Natural killer cell (primary cell): ENCODE data around the gene SLC25A21. TPM values are rescaled to one million over a fixed set of nuclear protein-coding genes. Genes with fewer than 3 reads are reported as not detected.

Experiments
- ATAC-seq, 3 donors: fragments of 150-1000 bp in 2 of 3; fragments of 200-7000 bp in 1 of 3; cut with Tn5 transposase; 1 replicate in 1 of 3; 2 replicates in 2 of 3; pipeline ENCODE4 v1.10.0; 2021; ENCODE audit warnings: mild to moderate bottlenecking in 2 of 3, moderate library complexity in 2 of 3
- DNase-seq, 2 donors: peaks; one replicate each; pipeline versions ENCODE4 v3.0.0 to v3.0.0-alpha.2; 2013 to 2021; ENCODE audit warnings: mixed read lengths in 1 of 2
- H3K27ac ChIP-seq: one replicate; pipeline ENCODE4 v1.5.1; 2013; ENCODE audit warnings: mild to moderate bottlenecking, low read length
- H3K27me3 ChIP-seq: one replicate; pipeline ENCODE4 v1.6.1; 2013; ENCODE audit warnings: low read length; ENCODE audit not compliant: control insufficient read depth, insufficient read depth
- H3K36me3 ChIP-seq: one replicate; pipeline ENCODE4 v1.6.1; 2013; ENCODE audit warnings: low read length; ENCODE audit not compliant: control insufficient read depth, insufficient read depth
- H3K4me1 ChIP-seq: one replicate; pipeline ENCODE4 v1.6.1; 2013; ENCODE audit warnings: low read length; ENCODE audit not compliant: control insufficient read depth, insufficient read depth
- H3K4me3 ChIP-seq: one replicate; pipeline ENCODE4 v1.5.1; 2013; ENCODE audit warnings: low read length
- H3K9me3 ChIP-seq: one replicate; pipeline ENCODE4 v1.6.1; 2013; ENCODE audit warnings: low read length; ENCODE audit not compliant: control insufficient read depth, insufficient read depth
- H3K27ac Mint-ChIP-seq, 2 donors: one replicate each; pipeline ENCODE4 v1.8.0; 2022; ENCODE audit warnings: mild to moderate bottlenecking in 2 of 2, mixed read lengths in 2 of 2, moderate library complexity in 1 of 2
- H3K27me3 Mint-ChIP-seq, 2 donors: one replicate each; pipeline ENCODE4 v1.8.0; 2022; ENCODE audit warnings: low read depth in 2 of 2, mixed read lengths in 2 of 2
- H3K36me3 Mint-ChIP-seq: one replicate; pipeline ENCODE4 v1.8.0; 2022; ENCODE audit warnings: mixed read lengths
- H3K4me1 Mint-ChIP-seq, 2 donors: one replicate each; pipeline ENCODE4 v1.8.0; 2022; ENCODE audit warnings: mixed read lengths in 2 of 2
- H3K4me3 Mint-ChIP-seq: one replicate; pipeline ENCODE4 v1.8.0; 2022; ENCODE audit warnings: mild to moderate bottlenecking, moderate library complexity, mixed read lengths
- H3K9me3 Mint-ChIP-seq, 2 donors: one replicate each; pipeline ENCODE4 v1.8.0; 2022; ENCODE audit warnings: mixed read lengths in 2 of 2
- WGBS: methylation state at CpG from one replicate; pipeline ENCODE4 v1.1.7; 2013; ENCODE audit warnings: missing lambda C conversion rate; ENCODE audit not compliant: insufficient coverage; 5-methylcytosine and 5-hydroxymethylcytosine counted together
- intact Hi-C: fragments of 100-400 bp; cut with micrococcal nuclease; formaldehyde crosslinking; loops from one replicate; pipeline ENCODE4 v1.14.2; 2022
- total RNA-seq, 4 donors: library from RNA; stranded (reverse); fragments of 120-200 nt in 1 of 4; gene quantifications; one replicate each; pipeline versions ENCODE4 v1.2.3 to v1.2.4, GENCODE V29; 2013 to 2022
- TF ChIP-seq, protein P1 (sequence below): fragments of 200-600 bp; IDR thresholded peaks from one replicate; pipeline ENCODE4 v1.8.0; 2022; ENCODE audit warnings: antibody characterized with exemption

SLC25A21 gene
- total RNA-seq, 3 donors from 2014 or later (not counting 1 experiment from before 2014, with no cell fraction given): not detected

DNA sequence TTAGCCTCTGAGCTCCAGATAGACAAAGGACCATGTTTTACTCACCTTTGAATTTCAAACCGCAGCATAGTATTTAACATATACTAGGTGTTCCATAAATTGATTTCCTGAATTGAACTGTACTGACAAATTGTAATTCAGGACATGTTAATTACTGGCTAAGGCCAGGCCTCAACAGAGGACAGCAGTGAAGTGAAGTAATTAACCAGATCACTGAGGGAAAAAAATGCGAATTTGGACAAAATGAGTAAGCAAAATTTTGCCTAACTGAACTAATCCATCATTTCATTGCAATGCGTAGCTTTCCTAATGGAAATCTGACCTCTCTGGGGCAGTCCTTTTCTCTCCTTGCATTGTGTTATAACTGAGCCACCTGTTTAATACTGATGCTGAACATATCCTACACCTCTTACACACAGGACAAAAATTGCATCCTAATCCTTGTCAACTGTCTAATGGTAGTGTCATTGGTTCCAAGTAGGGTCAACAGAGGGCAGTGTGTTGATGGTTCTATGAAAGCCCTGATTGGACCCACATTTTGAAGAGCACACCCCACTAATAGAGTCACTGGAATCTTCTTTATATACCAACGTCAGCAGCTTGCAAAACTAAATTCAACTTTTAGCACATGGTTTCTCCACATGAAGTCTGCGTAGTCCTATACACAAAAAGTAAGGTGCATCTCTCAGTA, 148.4 kb downstream of the SLC25A21 start:
- no peaks in the 10 kb centered on the region for H3K4me1 ChIP-seq
- Mint-ChIP-seq H3K4me1 (no peaks in the 10 kb centered on the region), H3K27me3 (no peaks in the 10 kb centered on the region), H3K36me3 (no peaks in the 10 kb centered on the region), H3K4me3 (no peak overlapping the region), H3K9me3 (peaks cover 4 to 8% of the 10 kb centered on the region in 2 donors), H3K27ac (no peak overlapping the region)
- ATAC-seq: no peak
- no peaks in the 10 kb centered on the region for H3K36me3 ChIP-seq
- H3K9me3 ChIP-seq: no peaks in the 10 kb centered on the region
- intact Hi-C loops: no loop called here
- no peak for DNase-seq
- TF ChIP-seq, protein P1, sequence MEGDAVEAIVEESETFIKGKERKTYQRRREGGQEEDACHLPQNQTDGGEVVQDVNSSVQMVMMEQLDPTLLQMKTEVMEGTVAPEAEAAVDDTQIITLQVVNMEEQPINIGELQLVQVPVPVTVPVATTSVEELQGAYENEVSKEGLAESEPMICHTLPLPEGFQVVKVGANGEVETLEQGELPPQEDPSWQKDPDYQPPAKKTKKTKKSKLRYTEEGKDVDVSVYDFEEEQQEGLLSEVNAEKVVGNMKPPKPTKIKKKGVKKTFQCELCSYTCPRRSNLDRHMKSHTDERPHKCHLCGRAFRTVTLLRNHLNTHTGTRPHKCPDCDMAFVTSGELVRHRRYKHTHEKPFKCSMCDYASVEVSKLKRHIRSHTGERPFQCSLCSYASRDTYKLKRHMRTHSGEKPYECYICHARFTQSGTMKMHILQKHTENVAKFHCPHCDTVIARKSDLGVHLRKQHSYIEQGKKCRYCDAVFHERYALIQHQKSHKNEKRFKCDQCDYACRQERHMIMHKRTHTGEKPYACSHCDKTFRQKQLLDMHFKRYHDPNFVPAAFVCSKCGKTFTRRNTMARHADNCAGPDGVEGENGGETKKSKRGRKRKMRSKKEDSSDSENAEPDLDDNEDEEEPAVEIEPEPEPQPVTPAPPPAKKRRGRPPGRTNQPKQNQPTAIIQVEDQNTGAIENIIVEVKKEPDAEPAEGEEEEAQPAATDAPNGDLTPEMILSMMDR: no peak
- H3K4me3 ChIP-seq: no peak overlapping the region
- 90% methylated on average over 3 of the region's 5 CpGs for WGBS
- no peaks in the 10 kb centered on the region for H3K27me3 ChIP-seq
- no peak overlapping the region for H3K27ac ChIP-seq

DNA sequence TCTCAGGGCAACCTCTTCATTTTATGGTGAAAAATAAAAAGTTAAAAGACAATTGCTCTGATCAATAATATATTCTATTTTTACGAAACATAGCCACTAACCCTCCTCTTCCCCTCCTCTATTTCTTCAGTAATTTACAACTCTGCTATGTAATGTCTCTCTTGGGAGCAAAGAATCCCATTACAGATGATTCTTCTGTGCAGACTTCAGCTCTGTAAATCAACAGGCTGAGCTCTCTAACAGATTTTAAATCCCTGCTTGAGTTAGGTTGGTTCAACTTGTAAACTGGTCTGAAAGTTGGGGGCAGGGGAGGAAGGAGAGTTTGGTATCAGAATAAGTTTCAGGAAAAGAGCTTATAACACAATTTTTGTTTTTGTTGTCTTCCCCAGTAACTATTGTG, 151.0 kb downstream of the SLC25A21 start:
- no peaks in the 10 kb centered on the region for H3K9me3 ChIP-seq
- H3K27ac Mint-ChIP-seq: no peak overlapping the region
- no peak overlapping the region for H3K27ac ChIP-seq
- H3K36me3 ChIP-seq: no peaks in the 10 kb centered on the region
- intact Hi-C loops: no loop called here
- 64% methylated on average over 1 of the region's 1 CpG for WGBS
- DNase-seq (no peak), ATAC-seq (no peak)
- no peak overlapping the region for H3K4me3 ChIP-seq
- H3K9me3 Mint-ChIP-seq: peaks cover 16 to 17% of the 10 kb centered on the region in 2 donors
- H3K27me3 Mint-ChIP-seq: no peaks in the 10 kb centered on the region
- H3K4me1 Mint-ChIP-seq: no peaks in the 10 kb centered on the region
- no peaks in the 10 kb centered on the region for H3K4me1 ChIP-seq
- TF ChIP-seq, protein P1: no peak
- no peak overlapping the region for H3K4me3 Mint-ChIP-seq
- peaks cover 7% of the 10 kb centered on the region for H3K36me3 Mint-ChIP-seq
- H3K27me3 ChIP-seq: no peaks in the 10 kb centered on the region

DNA sequence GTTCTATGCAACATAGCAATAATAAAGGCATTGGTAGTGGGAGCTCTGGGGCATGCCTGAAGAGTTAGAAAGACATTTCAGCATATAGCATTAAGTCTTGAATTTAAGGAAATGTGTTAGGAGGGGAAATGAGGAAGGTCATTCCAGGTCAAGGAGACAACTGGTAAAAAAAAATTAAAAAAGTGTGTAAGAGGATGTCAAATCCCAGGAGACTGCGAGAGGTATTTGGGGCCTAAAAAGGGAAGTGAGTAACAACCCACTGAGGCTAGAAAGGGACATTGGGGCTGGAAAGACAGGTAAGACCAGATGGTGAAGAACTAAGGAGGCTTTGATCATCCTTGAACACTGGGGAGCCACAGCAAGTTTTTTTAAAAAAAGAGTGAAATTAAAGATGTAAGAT, 152.9 kb downstream of the SLC25A21 start:
- Mint-ChIP-seq H3K27ac (no peak overlapping the region), H3K36me3 (peaks cover 9% of the 10 kb centered on the region), H3K4me3 (no peak overlapping the region), H3K4me1 (no peaks in the 10 kb centered on the region), H3K9me3 (peaks cover 16 to 17% of the 10 kb centered on the region in 2 donors), H3K27me3 (no peaks in the 10 kb centered on the region)
- no peaks in the 10 kb centered on the region for H3K4me1 ChIP-seq
- no peak for ATAC-seq
- 23% methylated on average over 1 of the region's 1 CpG for WGBS
- TF ChIP-seq, protein P1: no peak
- intact Hi-C loops: no loop called here
- H3K9me3 ChIP-seq: no peaks in the 10 kb centered on the region
- no peaks in the 10 kb centered on the region for H3K36me3 ChIP-seq
- no peak overlapping the region for H3K4me3 ChIP-seq
- no peaks in the 10 kb centered on the region for H3K27me3 ChIP-seq
- DNase-seq: no peak
- no peak overlapping the region for H3K27ac ChIP-seq
